ENCODE measurements around the gene SLC27A1.
"Not testable (repeated sequence)": the region's sequence is repeated elsewhere in the genome, so short reads cannot be mapped to it uniquely, and the experiment has no call there.

SLC27A1 gene

DNA sequence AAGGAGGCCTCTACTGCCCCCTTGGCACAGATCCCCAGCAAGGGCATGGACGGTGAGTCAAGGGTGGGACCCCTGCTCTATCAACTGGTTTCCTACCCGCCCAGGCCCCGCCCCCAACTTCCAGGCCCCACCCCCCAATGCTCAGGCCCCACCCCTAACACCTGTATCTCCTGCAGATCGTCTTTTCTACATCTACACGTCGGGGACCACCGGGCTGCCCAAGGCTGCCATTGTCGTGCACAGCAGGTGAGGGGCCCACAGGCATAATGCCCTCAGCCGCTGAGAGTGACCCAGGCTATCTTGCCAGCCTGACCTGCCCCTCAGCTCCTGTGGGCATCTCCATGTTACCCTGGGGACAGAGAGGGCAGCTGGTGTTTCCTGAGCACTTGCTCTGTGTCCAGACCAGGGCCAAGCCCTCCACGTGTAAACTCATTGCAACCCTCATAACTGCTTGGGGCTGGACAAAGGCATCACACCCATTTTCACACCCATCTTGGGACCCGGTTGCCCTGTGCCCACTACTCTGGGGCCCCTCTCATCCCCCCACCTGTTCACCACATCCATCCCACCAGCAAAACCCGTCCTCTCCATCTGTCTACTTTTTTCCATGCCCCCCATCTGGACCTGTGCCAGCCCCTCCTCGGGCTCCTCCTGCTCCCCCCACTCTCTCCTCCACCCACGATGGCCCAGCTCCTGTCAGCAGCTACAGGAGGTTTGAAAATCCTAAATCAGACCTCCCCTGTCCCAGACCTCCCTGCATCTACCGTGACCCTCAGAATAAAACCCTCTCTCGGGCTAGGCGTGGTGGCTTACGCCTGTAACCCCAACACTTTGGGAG lies 17.2 kb downstream of the SLC27A1 start:
- DNase-seq: no peak

GRCh38 chr19:17488593-17489391 lies 18.5 kb downstream of the SLC27A1 start:
- DNase-seq: peak; percentile 72

- no peak for DNase-seq
Observed at GRCh38 chr19:17489392-17490030, 19.2 kb downstream of the SLC27A1 start.

- DNase-seq: no peak
Observed at GRCh38 chr19:17490411-17490810, 20.1 kb downstream of the SLC27A1 start.

DNA sequence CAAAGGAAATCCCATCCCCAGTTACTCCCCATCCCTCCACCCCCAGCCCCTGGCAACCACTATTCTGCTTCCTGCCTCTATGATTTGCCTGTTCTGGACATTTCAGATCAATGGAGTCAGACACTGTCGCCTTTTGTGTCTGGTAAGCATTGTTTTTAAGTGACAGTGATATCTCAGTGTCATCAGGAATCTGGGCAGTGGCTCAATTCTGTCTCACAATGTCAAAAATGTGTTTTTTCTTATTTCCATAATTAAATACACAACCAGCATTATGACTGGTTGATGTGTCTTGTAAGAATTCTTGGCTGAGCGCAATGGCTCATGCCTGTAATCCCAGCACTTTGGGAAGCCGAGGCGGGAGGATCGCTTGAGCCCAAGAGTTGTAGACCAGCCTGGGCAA lies 21.0 kb downstream of the SLC27A1 start:
- DNase-seq: no peak

GRCh38 chr19:17495639-17496296 lies 25.4 kb downstream of the SLC27A1 start:
- no peak for DNase-seq

GRCh38 chr19:17496337-17496997 lies 26.1 kb downstream of the SLC27A1 start:
- DNase-seq: peak; percentile 81

- DNase-seq: no peak
Observed at GRCh38 chr19:17497149-17497798, 26.9 kb downstream of the SLC27A1 start.

DNA sequence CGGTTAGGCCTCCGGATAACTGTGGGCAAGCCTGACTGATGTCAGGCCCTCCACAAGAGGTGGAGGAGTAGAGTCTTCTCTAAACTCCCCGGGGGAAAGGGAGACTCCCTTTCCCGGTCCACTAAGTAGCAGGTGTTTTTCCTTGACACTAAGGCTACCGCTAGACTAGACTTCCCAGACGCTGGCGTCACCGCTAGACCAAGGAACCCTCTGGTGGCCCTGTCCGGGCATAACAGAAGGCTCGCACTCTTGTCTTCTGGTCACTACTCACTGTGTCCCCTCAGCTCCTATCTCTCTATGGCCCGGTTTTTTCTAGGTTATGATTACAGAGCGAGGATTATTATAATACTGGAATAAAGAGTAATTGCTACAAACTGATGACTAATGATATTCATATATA lies 28.7 kb downstream of the SLC27A1 start:
- DNase-seq: not testable (repeated sequence)

GRCh38 chr19:17499648-17500446 lies 29.5 kb downstream of the SLC27A1 start:
- DNase-seq: no peak

- no peak for DNase-seq
Observed at GRCh38 chr19:17500447-17501198, 30.3 kb downstream of the SLC27A1 start.

GRCh38 chr19:17503240-17503639 lies 32.9 kb downstream of the SLC27A1 start:
- no peak for DNase-seq

DNA sequence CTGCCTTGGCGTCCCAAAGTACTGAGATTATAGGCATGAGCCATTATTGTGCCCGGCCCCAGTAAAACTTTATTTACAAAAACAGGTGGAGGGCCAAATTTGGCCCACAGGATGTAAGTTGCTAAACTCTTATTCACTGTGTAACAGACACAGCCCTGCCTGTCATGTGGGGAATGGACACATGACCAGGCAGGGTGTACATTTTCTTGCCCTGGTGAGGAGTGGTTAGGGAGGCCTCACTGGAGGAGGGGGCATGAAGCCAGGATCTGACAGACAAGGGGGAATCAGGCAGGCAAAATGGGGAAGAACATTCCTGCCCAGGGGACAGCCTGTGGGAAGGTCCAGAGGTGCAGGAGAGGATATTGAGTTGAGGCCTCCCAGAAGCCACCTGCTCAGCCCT lies 33.7 kb downstream of the SLC27A1 start:
- no peak for DNase-seq

- no peak for DNase-seq
Observed at GRCh38 chr19:17504456-17504855, 34.1 kb downstream of the SLC27A1 start.

DNA sequence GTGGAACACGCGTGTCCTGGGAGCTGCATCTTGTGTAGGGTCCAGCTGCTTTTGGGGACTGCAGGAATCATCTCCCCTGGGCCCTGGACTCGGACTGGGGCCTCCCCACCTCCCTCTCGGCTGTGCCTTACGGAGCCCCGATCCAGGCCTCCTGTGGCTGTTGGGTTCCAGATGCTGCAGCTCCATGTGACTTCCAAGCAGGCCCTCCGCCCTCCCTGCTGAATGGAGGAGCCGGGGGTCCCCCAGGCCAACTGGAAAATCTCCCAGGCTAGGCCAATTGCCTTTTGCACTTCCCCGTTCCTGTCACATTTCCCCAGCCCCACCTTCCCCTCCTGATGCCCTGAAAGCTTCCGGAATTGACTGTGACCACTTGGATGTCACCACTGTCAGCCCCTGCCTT lies 34.9 kb downstream of the SLC27A1 start:
- DNase-seq: no peak

DNA sequence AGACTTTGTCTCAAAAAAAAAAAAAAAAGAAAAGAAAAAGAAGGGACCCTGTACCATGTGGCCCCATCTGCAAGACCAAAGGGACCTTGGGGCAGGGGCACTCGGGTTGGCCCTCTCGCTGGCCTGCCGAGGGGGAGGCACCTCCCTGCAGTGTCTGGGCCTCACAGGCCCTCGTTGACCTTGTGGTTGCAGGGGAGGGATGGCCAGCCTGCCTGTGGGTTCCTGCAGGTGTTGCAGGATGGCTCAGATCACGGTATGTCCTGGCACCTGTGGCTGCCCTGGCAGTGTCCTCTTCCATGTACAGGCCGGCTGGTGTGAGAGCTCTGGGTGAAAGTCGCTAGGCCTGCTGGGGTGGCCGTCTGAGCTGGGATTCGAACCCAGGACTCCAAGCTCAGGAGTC lies 36.4 kb downstream of the SLC27A1 start:
- no peak for DNase-seq

GRCh38 chr19:17508558-17508933 lies 38.2 kb downstream of the SLC27A1 start:
- not testable (repeated sequence) for DNase-seq

DNA sequence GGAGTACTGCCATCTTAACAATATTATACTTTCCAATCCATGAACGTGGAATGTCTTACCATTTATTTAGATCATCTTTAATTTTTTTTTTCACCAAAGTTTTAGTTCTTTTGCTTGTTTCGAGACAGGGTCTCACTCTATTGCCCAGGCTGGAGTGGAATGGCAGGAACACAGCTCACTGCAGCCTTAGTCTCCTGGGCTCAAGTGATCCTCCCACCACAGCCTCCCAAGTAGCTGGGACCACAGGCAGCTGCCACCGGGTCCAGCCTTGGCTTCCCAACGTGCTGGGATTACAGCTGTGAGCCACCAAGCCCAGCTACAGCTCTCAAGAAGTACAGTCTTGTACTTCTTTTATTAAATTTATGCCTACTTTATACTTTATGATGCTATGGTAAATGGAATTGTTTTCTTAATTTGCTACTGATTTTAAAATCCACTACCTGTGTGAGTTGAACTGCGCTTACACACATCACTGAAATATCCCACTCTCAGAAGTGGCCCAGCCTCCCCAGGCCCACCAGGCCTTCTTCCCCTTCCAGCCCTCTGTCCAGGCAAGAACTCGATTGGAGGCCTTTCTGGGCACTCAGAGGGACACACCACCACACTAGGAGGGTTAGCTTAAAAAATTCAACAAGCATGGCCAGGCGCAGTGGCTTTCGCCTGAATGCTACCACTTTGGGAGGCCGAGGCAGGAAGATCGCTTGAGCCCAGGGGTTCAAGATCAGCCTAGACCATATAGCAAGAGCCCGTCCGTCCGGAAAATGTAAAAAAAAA lies 40.1 kb downstream of the SLC27A1 start:
- DNase-seq: no peak

All from activated naive CD4-positive, alpha-beta T cell treated with anti-CD3 and anti-CD28 coated beads, Interleukin-2, amount 50 U/mL, for 16 hours (primary cell).